Thymus (tissue), 11 donors: ENCODE measurements around the gene BRD7. TPM values are rescaled to one million over a fixed set of nuclear protein-coding genes. Genes with fewer than 3 reads are reported as not detected.
A peak's percentile ranks its signal among the peaks of the same experiment; 100 is the strongest.

ENCODE experiments used
- DNase-seq, 9 donors: peaks; one replicate each; pipeline ENCODE4 v3.0.0-alpha.2; 2013; ENCODE audit warnings: low spot score in 9 of 9, low read depth in 6 of 9, missing footprints in 1 of 9
- H3K27ac ChIP-seq, 2 donors: one replicate each; pipeline ENCODE4 v1.5.1; 2013; ENCODE audit warnings: control low read depth in 1 of 2, low read depth in 1 of 2, low read length in 1 of 2, mild to moderate bottlenecking in 1 of 2, moderate library complexity in 1 of 2
- H3K27me3 ChIP-seq, 2 donors: one replicate each; pipeline ENCODE4 v1.5.1; 2013; ENCODE audit warnings: low read length in 1 of 2; ENCODE audit not compliant: control insufficient read depth in 2 of 2, insufficient read depth in 1 of 2
- H3K36me3 ChIP-seq, 2 donors: one replicate each; pipeline ENCODE4 v1.5.1; 2013; ENCODE audit warnings: low read length in 1 of 2, mild to moderate bottlenecking in 1 of 2, moderate library complexity in 1 of 2; ENCODE audit not compliant: control insufficient read depth in 2 of 2, insufficient read depth in 2 of 2
- H3K4me1 ChIP-seq, 2 donors: one replicate each; pipeline ENCODE4 v1.5.1; 2013; ENCODE audit warnings: low read length in 2 of 2; ENCODE audit not compliant: control insufficient read depth in 2 of 2, insufficient read depth in 2 of 2
- H3K4me3 ChIP-seq, 2 donors: one replicate each; pipeline ENCODE4 v1.5.1; 2013; ENCODE audit warnings: low read length in 2 of 2, control low read depth in 1 of 2, mild to moderate bottlenecking in 1 of 2
- H3K9me3 ChIP-seq, 2 donors: one replicate each; pipeline ENCODE4 v1.5.1; 2013; ENCODE audit warnings: low read length in 1 of 2, mild to moderate bottlenecking in 1 of 2; ENCODE audit not compliant: control insufficient read depth in 2 of 2, insufficient read depth in 1 of 2
- WGBS: extraction: QIAGEN DNeasy Blood & Tissue Kit; methylation state at CpG from one replicate; pipeline ENCODE4 v1.1.7; 2013; 5-methylcytosine and 5-hydroxymethylcytosine counted together
- polyA plus RNA-seq: library from polyadenylated mRNA; stranded (reverse); fragments of 200-250 nt; gene quantifications from one replicate; pipeline ENCODE4 v1.2.3, GENCODE V29; 2013
- total RNA-seq: library from RNA; stranded (reverse); fragments of 120-200 nt; gene quantifications from one replicate; pipeline ENCODE4 v1.2.4, GENCODE V29; 2013
- donor health status: healthy.

The BRD7 gene
- total and polyA plus RNA-seq, 2 donors: 58.8 to 88.3 TPM

- H3K36me3 ChIP-seq: peaks cover 6 to 10% of the 10 kb centered on the region in 2 donors
- 96% methylated on average over 15 of the region's 15 CpGs for WGBS
- H3K27ac ChIP-seq: no peak overlapping the region
- H3K4me1 ChIP-seq: peaks cover 25 to 65% of the 10 kb centered on the region in 2 donors
- H3K9me3 ChIP-seq: peaks cover 0 to 4% of the 10 kb centered on the region in 2 donors
- no peak overlapping the region for H3K4me3 ChIP-seq
- no peak for DNase-seq
- H3K27me3 ChIP-seq: no peaks in the 10 kb centered on the region
Observed at GRCh38 chr16:50271148-50272041, 97.4 kb downstream of the BRD7 start.

DNA sequence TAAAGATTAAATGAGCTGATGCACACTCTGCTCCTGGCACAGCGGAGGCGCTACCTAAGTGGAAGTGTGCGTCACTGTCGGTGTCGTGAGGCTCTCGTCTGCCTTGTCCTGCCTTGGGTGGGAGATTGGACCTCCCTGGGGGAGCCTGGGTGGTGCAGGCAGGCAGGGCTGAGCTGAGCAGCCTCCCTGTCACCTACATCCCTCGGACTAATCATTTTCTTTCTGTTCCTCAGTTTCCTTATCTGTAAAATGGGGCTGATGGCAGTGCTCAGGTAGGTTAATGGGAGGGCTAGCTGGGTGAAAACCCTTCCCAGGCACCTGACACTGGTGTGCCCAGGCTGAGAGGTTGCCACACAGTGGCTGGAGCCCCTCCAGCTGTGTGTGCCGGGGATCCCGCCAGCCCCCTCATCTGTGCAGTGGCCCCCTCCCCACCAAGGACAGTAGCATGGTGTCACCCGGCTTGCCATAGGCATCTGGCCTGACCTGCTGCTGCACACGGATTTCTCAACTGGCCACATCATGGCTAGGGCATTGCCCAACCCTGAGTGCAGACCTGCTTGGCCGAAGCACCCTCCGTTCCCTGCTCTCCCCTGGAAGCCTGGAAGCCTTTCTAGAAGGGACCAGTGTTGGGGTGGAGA, 98.2 kb downstream of the BRD7 start:
- H3K4me1 ChIP-seq: peaks cover 32 to 71% of the 10 kb centered on the region in 2 donors
- no peak for DNase-seq

GRCh38 chr16:50269769-50270509, 98.8 kb downstream of the BRD7 start:
- DNase-seq: no peak
- Histone ChIP-seq H3K27me3 (no peaks in the 10 kb centered on the region), H3K4me3 (no peak overlapping the region), H3K9me3 (peaks cover 0 to 9% of the 10 kb centered on the region in 2 donors), H3K4me1 (peaks cover 32 to 71% of the 10 kb centered on the region in 2 donors), H3K36me3 (peaks cover 6 to 10% of the 10 kb centered on the region in 2 donors), H3K27ac (no peak overlapping the region)
- 90% methylated on average over 12 of the region's 12 CpGs for WGBS

More for the DNA sequence above, 98.2 kb downstream of the BRD7 start:
- 97% methylated on average over 13 of the region's 13 CpGs for WGBS
- Histone ChIP-seq H3K4me3 (no peak overlapping the region), H3K9me3 (peaks cover 0 to 9% of the 10 kb centered on the region in 2 donors), H3K36me3 (peaks cover 6 to 10% of the 10 kb centered on the region in 2 donors), H3K27me3 (no peaks in the 10 kb centered on the region), H3K27ac (no peak overlapping the region)

DNA sequence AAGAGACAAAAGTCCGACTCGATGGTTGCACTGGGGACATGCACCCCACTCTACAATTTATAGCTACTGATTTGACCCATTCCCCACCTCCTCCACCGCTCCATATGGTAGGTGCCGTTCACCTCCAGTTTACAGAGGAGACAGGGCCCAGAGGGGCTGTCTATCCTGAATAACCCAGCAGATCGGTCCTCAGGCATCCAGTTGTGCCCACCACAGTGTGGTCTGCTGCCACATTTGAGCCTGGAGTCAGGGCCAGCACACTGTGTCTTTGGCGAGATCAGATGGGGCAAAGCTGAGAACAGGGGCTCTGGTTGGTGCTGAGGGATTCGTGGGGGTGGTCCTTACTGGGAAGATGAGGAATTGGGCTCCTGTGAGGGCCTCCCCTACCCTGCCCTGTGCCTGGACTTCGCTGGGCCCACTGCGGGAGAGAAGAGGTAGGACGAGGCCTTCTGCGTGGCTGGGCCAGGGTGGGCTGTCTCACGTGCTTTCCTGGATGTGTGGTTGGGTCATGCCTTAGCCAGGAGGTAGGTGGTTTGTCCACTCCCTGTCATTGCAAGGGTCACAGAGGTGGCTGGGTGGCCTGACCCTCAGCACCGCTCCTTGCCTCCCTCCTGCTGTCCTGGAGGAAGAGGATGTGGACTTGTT, 99.6 kb downstream of the BRD7 start:
- DNase-seq: no peak
- Histone ChIP-seq H3K4me1 (peaks cover 26 to 66% of the 10 kb centered on the region in 2 donors), H3K9me3 (peaks cover 0 to 9% of the 10 kb centered on the region in 2 donors), H3K27me3 (no peaks in the 10 kb centered on the region), H3K4me3 (no peak overlapping the region), H3K36me3 (peaks cover 6 to 10% of the 10 kb centered on the region in 2 donors), H3K27ac (no peak overlapping the region)
- 98% methylated on average over 13 of the region's 13 CpGs for WGBS

GRCh38 chr16:50268352-50268751, 100.4 kb downstream of the BRD7 start:
- no peaks in the 10 kb centered on the region for H3K27me3 ChIP-seq
- peaks cover 0 to 9% of the 10 kb centered on the region in 2 donors for H3K9me3 ChIP-seq
- H3K36me3 ChIP-seq: peaks cover 6 to 10% of the 10 kb centered on the region in 2 donors
- 70% methylated on average over 5 of the region's 5 CpGs for WGBS
- DNase-seq: peak in 1 of 9 donors; percentile 43
- H3K4me3 ChIP-seq: peak overlapping the region in 1 of 2 donors; percentile 61
- peak overlapping the region in 1 of 2 donors; percentile 55 for H3K27ac ChIP-seq
- peaks cover 21 to 65% of the 10 kb centered on the region in 2 donors for H3K4me1 ChIP-seq

- H3K4me1 ChIP-seq: peaks cover 21 to 58% of the 10 kb centered on the region in 2 donors
- no peaks in the 10 kb centered on the region for H3K27me3 ChIP-seq
- 10% methylated on average over 3 of the region's 3 CpGs for WGBS
- H3K4me3 ChIP-seq: peak overlapping the region; percentile 52 to 61
- H3K27ac ChIP-seq: peak overlapping the region; percentile 82 to 88
- peaks cover 0 to 9% of the 10 kb centered on the region in 2 donors for H3K9me3 ChIP-seq
- DNase-seq: peak in 1 of 9 donors; percentile 67
- peaks cover 6 to 10% of the 10 kb centered on the region in 2 donors for H3K36me3 ChIP-seq
Observed at GRCh38 chr16:50267651-50268050, 101.1 kb downstream of the BRD7 start.

DNA sequence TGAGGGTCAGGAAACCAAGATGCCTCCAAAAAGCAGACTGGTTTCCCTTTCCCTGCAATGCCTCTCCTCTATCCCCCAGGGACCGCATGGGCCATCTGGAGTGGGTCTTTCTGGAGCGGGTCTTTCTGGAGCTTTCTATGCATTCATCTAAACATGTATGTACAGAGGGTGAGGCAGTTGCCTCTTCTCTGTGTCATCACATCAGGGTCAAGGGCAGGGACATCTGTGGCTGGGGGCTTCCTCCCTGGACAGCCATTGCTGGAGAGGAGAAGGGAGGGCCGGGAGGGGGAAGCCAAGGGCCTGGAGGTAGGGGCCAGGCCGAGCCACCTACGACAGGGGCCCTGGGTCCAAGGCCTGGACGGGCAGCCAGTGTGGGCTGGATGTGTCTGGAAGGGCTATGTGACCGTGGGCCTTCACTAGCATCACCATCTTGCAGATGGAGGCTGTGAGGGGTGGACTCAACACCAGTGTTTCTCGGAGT, 101.6 kb downstream of the BRD7 start:
- Histone ChIP-seq H3K36me3 (peaks cover 6 to 10% of the 10 kb centered on the region in 2 donors), H3K4me3 (peak overlapping the region; percentile 52 to 61), H3K4me1 (peaks cover 21 to 54% of the 10 kb centered on the region in 2 donors), H3K9me3 (peaks cover 0 to 9% of the 10 kb centered on the region in 2 donors), H3K27ac (peak overlapping the region; percentile 82 to 88), H3K27me3 (no peaks in the 10 kb centered on the region)
- DNase-seq: peak in 1 of 9 donors; percentile 45
- 64% methylated on average over 8 of the region's 8 CpGs for WGBS

GRCh38 chr16:50266337-50267091, 102.3 kb downstream of the BRD7 start, which contains the start of gene ADCY7:
Gene ADCY7 (plus strand): TSS chr16:50266551. CDS start chr16:50288180, 21,629 bp downstream.
- 2% methylated on average over 25 of the region's 25 CpGs for WGBS
- Histone ChIP-seq H3K4me3 (peak within 1 kb of the TSS; percentile 52 to 61), H3K4me1 (peaks cover 21 to 57% of the 10 kb centered on the region in 2 donors), H3K9me3 (peaks cover 0 to 9% of the 10 kb centered on the region in 2 donors), H3K36me3 (peaks cover 6 to 9% of the 10 kb centered on the region in 2 donors), H3K27ac (peak within 1 kb of the TSS; percentile 82 to 88), H3K27me3 (no peaks in the 10 kb centered on the region)
- DNase-seq: peak in 8 of 9 donors; percentile 52 to 90 (median 78)
